IPS DF 4.7 (cell line): Measurements from ENCODE around the gene PLA2G2E.

Experiments used
- DNase-seq: peaks from one replicate; pipeline ENCODE4 v3.0.0-alpha.2; 2013; ENCODE audit warnings: low spot score; ENCODE audit errors: extremely low read depth

PLA2G2E gene

DNA sequence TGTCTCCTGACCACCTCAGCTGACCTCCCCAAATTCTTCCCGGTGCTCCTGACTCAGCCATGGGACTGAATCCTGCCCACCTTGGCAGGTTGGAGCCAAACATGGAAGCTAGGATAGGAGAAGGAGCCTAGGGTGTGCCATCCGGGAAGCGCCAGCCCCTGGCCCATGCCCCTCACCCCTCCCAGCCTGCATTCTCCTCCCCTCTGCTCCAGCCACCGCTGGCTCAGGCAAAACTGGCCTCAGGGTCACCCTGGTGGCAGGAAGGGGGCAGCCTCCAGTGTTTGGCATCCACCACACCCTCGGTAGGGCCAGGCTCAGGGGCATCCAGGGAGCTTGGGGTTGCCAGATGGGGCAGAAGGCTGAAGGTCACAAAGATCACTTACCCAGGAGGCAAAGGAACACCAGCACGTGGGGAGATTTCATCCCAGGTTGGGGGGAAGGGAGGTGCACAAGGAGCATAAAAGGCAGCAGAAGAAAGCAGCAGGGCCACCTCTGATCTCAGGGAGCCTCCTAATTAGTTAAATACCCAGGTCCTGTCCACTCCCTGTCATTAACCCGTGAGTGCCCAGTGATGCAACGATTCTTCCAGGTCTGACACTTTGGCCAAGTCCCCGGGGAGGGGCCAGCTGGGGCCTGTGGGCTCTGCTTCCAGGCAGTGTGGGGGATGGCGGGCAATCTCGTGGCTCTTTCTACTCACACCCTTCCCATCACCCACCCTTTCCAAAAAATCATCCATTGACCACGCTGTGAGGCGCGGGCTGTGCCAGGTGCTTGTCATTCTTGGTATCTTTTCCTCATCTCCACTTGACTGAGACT, at the start of gene PLA2G2E:
PLA2G2E (minus strand) TSS at position 481 of the 816 bp plus-strand sequence; CDS start at position 423, 58 bp downstream.
- DNase-seq: no peak

- DNase-seq: no peak
Observed at GRCh38 chr1:19971664-19972063, 48.2 kb upstream of the PLA2G2E start.

DNA sequence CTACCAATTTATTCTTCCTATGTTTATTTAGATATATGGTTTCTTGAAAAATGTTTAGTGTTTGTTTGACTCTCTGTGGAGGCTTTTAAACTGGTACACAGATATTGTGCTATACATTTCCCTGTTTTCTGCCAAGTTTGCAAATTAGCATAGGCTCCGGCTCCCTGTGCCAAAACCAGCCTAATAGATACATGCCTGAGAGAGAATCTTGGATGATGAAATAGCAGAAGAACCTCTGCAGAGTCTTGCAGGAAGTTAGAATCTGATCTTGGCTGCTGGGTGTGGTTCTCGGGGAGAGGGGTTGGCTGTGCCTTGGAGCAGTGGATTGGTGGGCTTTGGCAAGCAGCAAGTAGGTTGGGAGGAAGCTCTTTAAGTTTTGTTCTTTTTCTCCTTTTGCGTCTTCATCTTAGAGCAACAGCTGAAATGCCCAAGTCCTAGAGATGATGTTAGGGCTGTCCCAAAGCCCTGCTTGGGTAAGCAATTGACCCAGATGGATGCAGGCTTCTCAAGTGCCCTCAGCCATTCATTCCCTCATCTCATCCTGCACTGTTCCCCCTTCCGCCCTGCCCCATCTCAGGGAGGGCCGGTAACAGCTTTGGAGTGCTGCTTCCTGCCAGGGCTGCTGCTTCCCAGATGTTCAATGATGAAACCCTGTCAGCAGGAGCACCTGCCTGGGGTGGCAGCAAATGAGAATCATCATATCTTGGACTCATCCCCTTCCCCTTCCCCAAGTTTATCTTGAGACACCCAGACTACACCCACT, 46.7 kb upstream of the PLA2G2E start:
- no peak for DNase-seq

DNA sequence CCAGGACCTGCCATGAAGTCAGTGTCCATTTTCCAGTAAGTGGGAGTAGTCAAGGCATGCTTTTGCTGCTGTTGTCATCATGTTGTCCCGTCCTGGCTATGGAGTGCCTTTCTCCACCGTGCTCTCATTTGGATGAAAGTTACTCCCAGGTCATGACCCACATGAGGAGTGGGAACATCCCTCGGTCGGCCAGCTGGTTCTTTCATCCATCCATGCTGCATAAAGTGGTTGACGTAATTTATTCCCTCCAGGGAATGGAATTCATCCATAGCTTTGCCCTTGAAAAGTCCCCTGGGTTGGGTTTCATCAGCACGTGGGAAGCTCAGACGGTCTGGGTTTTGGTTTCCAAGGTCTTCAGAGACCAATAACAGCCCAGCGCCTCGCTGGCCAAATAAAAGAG, 44.4 kb upstream of the PLA2G2E start:
- DNase-seq: no peak

GRCh38 chr1:19964542-19964941, 41.1 kb upstream of the PLA2G2E start:
- no peak for DNase-seq

DNA sequence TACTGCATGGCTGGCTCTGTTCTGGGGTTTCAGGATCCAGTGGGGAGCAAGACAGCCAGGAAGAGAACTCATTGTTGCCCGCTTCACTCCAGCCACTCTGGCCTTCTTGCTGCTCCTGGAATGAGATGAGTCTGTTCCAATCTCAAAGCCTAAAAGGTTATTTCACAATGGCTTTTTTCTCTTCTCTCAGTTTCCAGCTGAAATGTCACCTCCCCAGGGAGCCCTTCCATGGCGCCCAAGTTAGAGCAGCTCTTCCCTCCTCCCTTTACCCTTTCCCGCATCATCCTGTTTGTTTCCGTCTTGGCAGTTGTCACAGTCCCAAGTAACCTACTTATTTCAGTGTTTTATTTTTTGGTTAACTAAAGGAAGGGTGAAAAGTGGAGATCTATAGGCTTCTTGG, 40.2 kb upstream of the PLA2G2E start:
- DNase-seq: no peak

DNA sequence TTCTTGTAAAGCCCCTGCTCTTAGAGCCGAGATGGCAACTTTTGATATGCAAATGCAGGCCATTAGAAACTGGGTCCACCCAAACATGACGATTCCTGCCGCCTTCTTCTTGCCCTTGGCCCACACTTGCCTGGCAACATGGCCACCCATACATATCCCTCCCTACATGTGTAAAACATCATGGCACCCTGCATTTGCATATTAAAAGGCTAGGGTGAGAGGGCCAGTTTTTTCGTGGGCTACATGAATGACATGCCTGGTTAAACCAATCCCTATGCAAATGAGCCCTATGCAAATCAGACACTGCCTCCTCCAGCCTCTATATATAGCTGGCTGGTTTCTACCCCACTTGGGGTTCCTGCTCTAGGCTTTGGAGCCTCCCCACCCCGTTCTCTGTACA, 37.2 kb upstream of the PLA2G2E start:
- DNase-seq: no peak

GRCh38 chr1:19957779-19958178, 34.4 kb upstream of the PLA2G2E start:
- DNase-seq: no peak

DNA sequence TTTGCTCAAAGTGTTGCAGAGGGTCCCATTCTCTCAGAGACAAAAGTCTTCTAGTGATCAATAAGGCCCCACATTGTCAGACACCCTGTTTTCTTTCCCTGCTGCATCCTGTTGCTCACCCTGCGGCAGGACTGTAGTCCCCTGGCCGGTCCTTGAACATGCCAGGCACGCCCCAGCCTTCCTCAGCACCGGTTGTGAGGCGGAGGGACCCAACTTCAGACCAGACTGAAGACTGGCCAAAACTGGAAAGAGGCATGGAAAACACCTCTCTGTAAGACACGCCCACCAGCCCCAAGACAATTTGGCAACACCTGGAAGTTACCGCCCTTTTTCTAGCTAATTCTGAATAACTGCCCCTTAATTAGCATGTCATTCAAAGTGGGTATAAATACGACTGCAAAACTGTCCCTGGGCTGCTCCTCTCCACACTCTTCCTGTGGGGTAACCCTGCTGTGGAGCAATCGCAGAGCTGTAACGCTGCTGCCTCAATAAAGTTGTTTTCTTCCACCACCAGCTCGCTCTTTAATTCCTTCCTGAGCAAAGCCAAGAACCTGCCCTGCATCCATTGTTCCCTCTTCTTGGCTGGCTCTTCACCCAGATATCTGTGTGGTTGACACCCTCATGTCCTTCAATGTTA, 32.2 kb upstream of the PLA2G2E start:
- no peak for DNase-seq

- no peak for DNase-seq
Observed at GRCh38 chr1:19954059-19954458, 30.6 kb upstream of the PLA2G2E start.

GRCh38 chr1:19949016-19949415, 25.6 kb upstream of the PLA2G2E start:
- no peak for DNase-seq

GRCh38 chr1:19946971-19947370, 23.6 kb upstream of the PLA2G2E start:
- DNase-seq: no peak

GRCh38 chr1:19946331-19946751, 22.9 kb upstream of the PLA2G2E start:
- no peak for DNase-seq

- DNase-seq: no peak
Observed at GRCh38 chr1:19945914-19946313, 22.5 kb upstream of the PLA2G2E start.

DNA sequence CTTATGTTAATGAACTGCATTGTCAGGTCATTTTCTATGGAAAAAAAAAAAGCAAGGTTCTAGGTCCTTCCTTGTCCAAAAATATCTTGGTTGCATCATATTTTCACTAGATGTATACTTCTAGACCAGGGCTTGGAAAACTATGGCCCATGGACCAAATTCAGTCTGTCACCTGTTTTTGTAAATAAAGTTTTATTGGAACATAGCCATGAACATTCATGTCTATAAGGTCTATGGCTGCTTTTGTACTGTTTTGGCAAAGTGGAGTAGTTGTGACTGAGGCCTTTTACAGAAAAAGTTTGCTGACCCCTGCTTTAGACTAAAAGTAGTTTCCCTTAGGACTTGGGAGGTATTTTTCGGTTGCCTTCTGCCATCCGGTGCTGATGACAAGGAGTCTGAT, 19.2 kb upstream of the PLA2G2E start:
- no peak for DNase-seq

- DNase-seq: no peak
Observed at GRCh38 chr1:19942088-19942487, 18.7 kb upstream of the PLA2G2E start.

- DNase-seq: no peak
Observed at GRCh38 chr1:19941206-19941568, 17.8 kb upstream of the PLA2G2E start.

- no peak for DNase-seq
Observed at GRCh38 chr1:19940486-19941205, 17.2 kb upstream of the PLA2G2E start.

- DNase-seq: no peak
Observed at GRCh38 chr1:19938472-19938871, 15.1 kb upstream of the PLA2G2E start.

GRCh38 chr1:19936061-19936750, 12.8 kb upstream of the PLA2G2E start:
- no peak for DNase-seq

DNA sequence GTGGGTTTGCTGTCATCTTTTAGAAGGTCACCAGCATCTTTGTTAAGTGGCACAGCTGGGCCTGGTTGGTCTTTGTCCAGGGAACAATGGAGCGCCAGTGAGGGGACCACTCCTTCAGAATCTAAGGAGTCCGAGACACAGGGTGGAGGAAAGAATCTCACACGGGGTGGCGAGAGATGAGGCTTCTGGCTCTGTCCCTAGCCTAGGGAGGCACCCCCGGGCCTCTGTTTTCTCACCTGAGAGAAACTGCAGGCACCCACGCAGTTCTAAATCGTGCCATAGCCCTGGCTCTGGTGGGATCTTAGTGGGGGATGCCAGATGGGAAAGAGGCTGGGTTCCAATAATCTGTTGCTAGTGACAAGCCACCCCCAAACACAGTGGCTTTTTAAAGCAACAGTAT, 10.9 kb upstream of the PLA2G2E start:
- no peak for DNase-seq
